ENCODE results near the gene BRK1. TPM values are rescaled to one million over a fixed set of nuclear protein-coding genes. Genes with fewer than 3 reads are reported as not detected.
A peak's percentile ranks its signal among the peaks of the same experiment; 100 is the strongest.
"Not testable (repeated sequence)": the region's sequence is repeated elsewhere in the genome, so short reads cannot be mapped to it uniquely, and the experiment has no call there.

BRK1 gene
- 123 and 133 TPM in 2 replicates for total RNA-seq (ENCODE audit: low replicate concordance)

DNA sequence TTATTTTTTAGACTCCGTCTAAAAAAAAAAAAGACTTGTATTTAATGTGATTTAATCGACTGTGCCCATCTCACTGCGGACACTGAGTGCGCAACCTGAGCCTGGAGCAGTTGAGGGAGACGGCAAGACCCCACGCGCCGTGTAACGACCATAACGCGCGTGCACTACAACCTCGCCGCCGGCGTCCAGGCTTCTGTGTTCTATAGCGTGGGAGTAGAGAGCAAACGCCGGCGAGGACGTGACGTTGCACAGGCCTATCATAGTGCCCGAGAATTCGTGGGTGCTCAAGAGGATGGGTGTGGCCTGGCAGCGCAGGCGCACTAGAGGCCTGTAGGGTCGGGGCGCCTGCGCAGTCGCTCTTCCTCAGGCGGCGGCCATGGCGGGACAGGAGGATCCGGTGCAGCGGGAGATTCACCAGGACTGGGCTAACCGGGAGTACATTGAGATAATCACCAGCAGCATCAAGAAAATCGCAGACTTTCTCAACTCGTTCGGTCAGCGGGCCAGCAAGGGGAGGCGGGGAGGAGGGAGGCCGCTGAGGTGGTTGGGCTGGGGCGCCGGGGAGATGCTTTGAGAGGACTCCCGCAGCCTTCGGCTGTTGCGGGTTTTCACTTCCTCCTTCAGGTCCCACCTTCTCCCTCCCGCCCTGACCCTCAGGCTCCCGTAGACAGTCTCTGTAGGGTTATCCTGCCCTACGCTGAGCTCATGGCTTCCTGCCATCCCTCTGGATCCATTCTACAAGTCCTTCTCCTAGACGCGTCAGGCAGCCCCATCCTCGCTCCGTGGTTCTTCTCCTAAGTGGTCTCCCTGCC is at the start of gene BRK1:
Gene BRK1 (plus strand): TSS at position 350 of the 812 bp plus-strand sequence. CDS start 27 bp downstream, at position 377.
- peak; percentile 95 for DNase-seq (ENCODE audit: low spot score)
- Histone ChIP-seq H2AFZ (replicated peaks) (peak within 1 kb of the TSS; percentile 94), H3F3A (ENCODE audit: low read depth) (no peaks in the 10 kb centered on the region), H3K27ac (no peak within 1 kb of the TSS), H3K4me2 (peak within 1 kb of the TSS; percentile 92), H3K9ac (peak within 1 kb of the TSS; percentile 86), H3K36me3 (no peaks in the 10 kb centered on the region), H3K79me2 (ENCODE audit: low read depth) (peaks cover 49% of the 10 kb centered on the region), H3K27me3 (no peaks in the 10 kb centered on the region), H3K4me3 (peak within 1 kb of the TSS; percentile 93), H3K9me3 (ENCODE audit: low read depth) (no peaks in the 10 kb centered on the region), H3K4me1 (peaks cover 6% of the 10 kb centered on the region), H4K20me1 (ENCODE audit: low read depth) (peaks cover 12% of the 10 kb centered on the region)
- Mint-ChIP-seq H3K27me3 (ENCODE audit: insufficient read depth, low read depth) (peaks cover 4% of the 10 kb centered on the region), H3K27ac (peak within 1 kb of the TSS; percentile 98), H3K4me1 (peaks cover 17% of the 10 kb centered on the region), H3K9me3 (no peaks in the 10 kb centered on the region), H3K4me3 (peak within 1 kb of the TSS; percentile 100), H3K36me3 (no peaks in the 10 kb centered on the region)
- no peak for TF ChIP-seq EZH2 (IDR thresholded peaks at IDR 0.05)

DNA sequence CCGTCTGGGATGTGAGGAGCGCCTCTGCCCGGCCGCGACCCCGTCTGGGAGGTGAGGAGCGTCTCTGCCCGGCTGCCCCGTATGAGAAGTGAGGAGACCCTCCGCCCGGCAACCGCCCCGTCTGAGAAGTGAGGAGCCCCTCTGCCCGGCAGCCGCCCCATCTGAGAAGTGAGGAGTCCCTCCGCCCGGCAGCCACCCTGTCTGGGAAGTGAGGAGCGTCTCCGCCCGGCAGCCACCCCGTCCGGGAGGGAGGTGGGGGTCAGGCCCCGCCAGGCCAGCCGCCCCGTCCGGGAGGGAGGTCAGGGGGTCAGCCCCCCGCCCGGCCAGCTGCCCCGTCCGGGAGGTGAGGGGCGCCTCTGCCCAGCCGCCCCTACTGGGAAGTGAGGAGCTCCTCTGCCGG is 45.4 kb upstream of the BRK1 start:
- H3K4me1 ChIP-seq; H3K4me3 ChIP-seq; H3K9me3 ChIP-seq (ENCODE audit: low read depth); H3K27ac Mint-ChIP-seq; H3K4me3 Mint-ChIP-seq; H4K20me1 ChIP-seq (ENCODE audit: low read depth); H3K9ac ChIP-seq; H3K79me2 ChIP-seq (ENCODE audit: low read depth); H3K27ac ChIP-seq; H3K4me1 Mint-ChIP-seq; H3F3A ChIP-seq (ENCODE audit: low read depth); H3K27me3 ChIP-seq; H3K27me3 Mint-ChIP-seq (ENCODE audit: insufficient read depth, low read depth); H2AFZ ChIP-seq (replicated peaks); H3K4me2 ChIP-seq; DNase-seq (ENCODE audit: low spot score): not testable (repeated sequence)
- Mint-ChIP-seq H3K36me3 (peaks cover 44% of the 10 kb centered on the region), H3K9me3 (peaks cover 12% of the 10 kb centered on the region)
- H3K36me3 ChIP-seq: peaks cover 28% of the 10 kb centered on the region

DNA sequence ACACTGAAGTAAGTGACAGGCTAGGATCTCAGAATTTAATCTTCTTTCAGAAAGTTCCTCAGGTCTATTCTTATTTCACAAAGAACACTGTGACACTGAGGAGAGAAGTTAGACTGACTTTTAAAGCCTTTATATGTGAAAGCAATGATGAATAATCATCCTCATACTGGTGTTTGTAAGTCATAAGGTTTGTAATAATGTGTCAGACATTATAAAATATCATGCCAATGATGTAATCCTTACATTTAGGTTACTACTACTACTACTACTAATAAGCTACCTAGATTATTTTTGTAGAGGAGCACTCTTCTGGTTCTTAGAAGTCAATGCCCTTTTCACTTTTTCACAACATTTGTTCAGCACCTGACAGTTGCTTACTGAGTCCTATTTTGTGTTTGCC is 40.8 kb upstream of the BRK1 start:
- H3F3A ChIP-seq (ENCODE audit: low read depth): no peaks in the 10 kb centered on the region
- H3K27ac Mint-ChIP-seq: no peak overlapping the region
- DNase-seq (ENCODE audit: low spot score): no peak
- no peak overlapping the region for H3K27ac ChIP-seq
- TF ChIP-seq EZH2phosphoT487 (IDR thresholded peaks at IDR 0.05) (no peak), EZH2 (IDR thresholded peaks at IDR 0.05) (no peak)
- TF ChIP-seq, protein P1, sequence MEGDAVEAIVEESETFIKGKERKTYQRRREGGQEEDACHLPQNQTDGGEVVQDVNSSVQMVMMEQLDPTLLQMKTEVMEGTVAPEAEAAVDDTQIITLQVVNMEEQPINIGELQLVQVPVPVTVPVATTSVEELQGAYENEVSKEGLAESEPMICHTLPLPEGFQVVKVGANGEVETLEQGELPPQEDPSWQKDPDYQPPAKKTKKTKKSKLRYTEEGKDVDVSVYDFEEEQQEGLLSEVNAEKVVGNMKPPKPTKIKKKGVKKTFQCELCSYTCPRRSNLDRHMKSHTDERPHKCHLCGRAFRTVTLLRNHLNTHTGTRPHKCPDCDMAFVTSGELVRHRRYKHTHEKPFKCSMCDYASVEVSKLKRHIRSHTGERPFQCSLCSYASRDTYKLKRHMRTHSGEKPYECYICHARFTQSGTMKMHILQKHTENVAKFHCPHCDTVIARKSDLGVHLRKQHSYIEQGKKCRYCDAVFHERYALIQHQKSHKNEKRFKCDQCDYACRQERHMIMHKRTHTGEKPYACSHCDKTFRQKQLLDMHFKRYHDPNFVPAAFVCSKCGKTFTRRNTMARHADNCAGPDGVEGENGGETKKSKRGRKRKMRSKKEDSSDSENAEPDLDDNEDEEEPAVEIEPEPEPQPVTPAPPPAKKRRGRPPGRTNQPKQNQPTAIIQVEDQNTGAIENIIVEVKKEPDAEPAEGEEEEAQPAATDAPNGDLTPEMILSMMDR (IDR thresholded peaks at IDR 0.05): no peak
- no peaks in the 10 kb centered on the region for H4K20me1 ChIP-seq (ENCODE audit: low read depth)
- no peaks in the 10 kb centered on the region for H3K27me3 Mint-ChIP-seq (ENCODE audit: insufficient read depth, low read depth)
- H3K79me2 ChIP-seq (ENCODE audit: low read depth): no peaks in the 10 kb centered on the region
- no peaks in the 10 kb centered on the region for H3K27me3 ChIP-seq
- H3K36me3 ChIP-seq: peaks cover 5% of the 10 kb centered on the region
- H3K36me3 Mint-ChIP-seq: peaks cover 22% of the 10 kb centered on the region
- no peak overlapping the region for H3K4me3 ChIP-seq
- no peak overlapping the region for H2AFZ ChIP-seq (replicated peaks)
- H3K9me3 ChIP-seq (ENCODE audit: low read depth): no peaks in the 10 kb centered on the region
- no peak overlapping the region for H3K4me3 Mint-ChIP-seq
- H3K9ac ChIP-seq: no peak overlapping the region
- H3K4me2 ChIP-seq: no peak overlapping the region
- H3K9me3 Mint-ChIP-seq: no peaks in the 10 kb centered on the region
- no peaks in the 10 kb centered on the region for H3K4me1 Mint-ChIP-seq
- H3K4me1 ChIP-seq: no peaks in the 10 kb centered on the region

DNA sequence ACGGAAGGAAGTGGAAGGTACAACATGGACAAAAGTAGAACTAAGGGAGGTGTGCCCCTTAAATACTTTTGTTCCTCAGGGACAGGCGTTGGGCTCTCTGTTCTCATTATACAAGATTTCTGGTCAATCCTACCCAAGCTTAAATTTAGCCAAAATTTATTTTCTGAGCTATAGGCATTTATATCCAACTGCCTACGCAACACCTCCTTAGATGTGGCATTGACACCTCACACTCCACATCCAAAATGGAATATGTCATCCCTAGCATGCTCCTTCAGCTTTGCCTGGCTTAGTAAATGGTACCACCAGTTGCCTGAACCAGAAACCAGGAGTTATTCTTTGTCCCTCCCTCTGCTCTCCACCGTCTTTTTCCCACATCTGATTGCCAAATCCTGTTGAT is 33.6 kb upstream of the BRK1 start:
- no peak overlapping the region for H3K4me3 ChIP-seq
- no peaks in the 10 kb centered on the region for H3K79me2 ChIP-seq (ENCODE audit: low read depth)
- H3K36me3 ChIP-seq: peaks cover 5% of the 10 kb centered on the region

More for the DNA sequence above, 33.6 kb upstream of the BRK1 start:
- Histone ChIP-seq H3F3A (ENCODE audit: low read depth) (no peaks in the 10 kb centered on the region), H3K9me3 (ENCODE audit: low read depth) (no peaks in the 10 kb centered on the region), H3K27ac (no peak overlapping the region), H2AFZ (replicated peaks) (no peak overlapping the region), H3K27me3 (no peaks in the 10 kb centered on the region), H4K20me1 (ENCODE audit: low read depth) (no peaks in the 10 kb centered on the region), H3K4me1 (no peaks in the 10 kb centered on the region), H3K9ac (no peak overlapping the region), H3K4me2 (no peak overlapping the region)
- H3K27ac Mint-ChIP-seq: no peak overlapping the region
- TF ChIP-seq EZH2phosphoT487 (IDR thresholded peaks at IDR 0.05) (no peak), EZH2 (IDR thresholded peaks at IDR 0.05) (no peak)
- TF ChIP-seq, protein P1 (IDR thresholded peaks at IDR 0.05): no peak
- DNase-seq (ENCODE audit: low spot score): no peak
- no peaks in the 10 kb centered on the region for H3K4me1 Mint-ChIP-seq
- H3K27me3 Mint-ChIP-seq (ENCODE audit: insufficient read depth, low read depth): no peaks in the 10 kb centered on the region
- H3K36me3 Mint-ChIP-seq: peaks cover 10% of the 10 kb centered on the region
- no peaks in the 10 kb centered on the region for H3K9me3 Mint-ChIP-seq
- H3K4me3 Mint-ChIP-seq: no peak overlapping the region

Data from neural progenitor cell (in vitro differentiated cells).